ENCODE data around the gene OSBPL6.
A peak's percentile ranks its signal among the peaks of the same experiment; 100 is the strongest.
"Not testable (repeated sequence)": the region's sequence is repeated elsewhere in the genome, so short reads cannot be mapped to it uniquely, and the experiment has no call there.

The OSBPL6 gene

DNA sequence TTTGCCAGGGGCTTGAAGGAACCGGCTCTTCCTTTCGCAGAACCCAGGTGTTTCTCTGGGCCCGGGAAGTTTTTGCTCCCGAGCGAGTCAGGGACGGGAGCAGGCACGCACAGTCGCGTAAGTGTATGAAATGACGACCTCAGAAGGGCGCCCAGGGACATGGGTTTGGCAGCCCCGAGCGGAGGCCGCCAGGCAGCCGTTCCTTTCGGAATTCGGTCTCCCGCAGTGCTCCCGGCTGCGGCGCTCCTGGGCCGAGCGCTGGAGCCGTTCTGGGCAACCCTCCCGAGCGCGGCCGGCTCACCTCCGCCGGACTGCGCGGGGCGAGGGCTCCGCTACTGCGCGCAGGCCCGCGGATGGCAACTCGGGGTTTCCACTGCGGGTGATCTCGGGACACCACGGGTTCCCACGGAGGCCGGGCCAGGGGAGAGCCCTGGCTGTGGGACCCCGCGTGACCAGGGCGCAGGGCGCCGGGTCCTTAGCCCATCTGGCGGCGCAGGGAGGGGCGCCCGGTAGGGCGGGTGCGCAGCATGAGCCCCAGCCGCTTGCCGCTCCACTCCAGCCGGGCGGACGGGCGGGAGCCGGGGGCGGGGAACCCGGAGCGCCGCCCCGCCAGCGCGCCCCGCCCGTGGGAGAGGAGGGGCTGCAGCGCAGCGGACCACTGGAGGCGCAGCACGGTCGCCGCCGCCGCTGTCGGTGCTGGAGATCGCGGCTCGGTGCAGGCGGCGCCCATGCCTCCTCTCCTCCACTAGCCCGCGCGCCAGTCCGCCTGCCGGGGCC lies at the start of gene OSBPL6:
Gene OSBPL6 (plus strand): TSS at position 690 of the 777 bp plus-strand sequence. CDS start 111,673 bp downstream, outside the sequence.
- DNase-seq: peak; percentile 67

DNA sequence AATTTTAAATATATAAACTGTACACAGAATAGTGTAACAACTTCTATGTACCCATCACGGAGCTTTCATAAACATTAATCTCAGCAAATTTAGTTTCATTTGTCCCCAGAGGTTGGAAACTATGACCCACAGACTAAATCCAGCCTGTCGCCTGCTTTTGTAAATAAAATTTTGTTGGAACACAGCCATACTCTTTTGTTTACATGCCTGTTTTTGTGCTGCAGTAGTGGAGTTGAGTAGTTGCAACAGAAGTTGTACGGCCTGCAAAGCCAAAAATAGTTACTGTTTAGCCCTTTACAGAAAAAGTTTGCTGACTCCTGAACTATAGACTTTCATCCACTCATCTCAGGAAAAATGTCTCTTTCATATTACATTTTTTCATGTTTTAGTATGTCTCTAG lies 42.3 kb upstream of the OSBPL6 start:
- peak; percentile 70 for DNase-seq

- DNase-seq: no peak
These were observed 41.8 kb upstream of the OSBPL6 start for GRCh38 chr2:178152542-178152941.

DNA sequence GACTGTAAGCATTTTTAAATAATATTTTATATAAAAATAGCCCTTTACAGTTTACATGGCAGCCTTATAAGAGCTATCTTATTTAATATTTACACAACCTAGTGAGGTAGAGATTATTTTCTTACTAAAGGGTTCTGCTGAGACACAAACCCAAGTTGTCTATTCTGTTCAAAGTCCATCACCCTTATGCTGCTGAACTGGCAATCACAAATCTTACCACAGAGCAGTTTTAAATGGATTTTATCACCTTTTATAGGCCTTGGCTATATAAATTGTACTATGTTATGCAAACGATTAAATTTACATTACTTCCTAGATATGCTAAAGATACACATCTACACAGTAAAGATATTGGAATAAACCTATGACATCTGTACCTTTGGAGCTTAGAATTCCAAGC lies 41.3 kb upstream of the OSBPL6 start:
- no peak for DNase-seq

- not testable (repeated sequence) for DNase-seq
These were observed 40.4 kb upstream of the OSBPL6 start for GRCh38 chr2:178153878-178154277.

DNA sequence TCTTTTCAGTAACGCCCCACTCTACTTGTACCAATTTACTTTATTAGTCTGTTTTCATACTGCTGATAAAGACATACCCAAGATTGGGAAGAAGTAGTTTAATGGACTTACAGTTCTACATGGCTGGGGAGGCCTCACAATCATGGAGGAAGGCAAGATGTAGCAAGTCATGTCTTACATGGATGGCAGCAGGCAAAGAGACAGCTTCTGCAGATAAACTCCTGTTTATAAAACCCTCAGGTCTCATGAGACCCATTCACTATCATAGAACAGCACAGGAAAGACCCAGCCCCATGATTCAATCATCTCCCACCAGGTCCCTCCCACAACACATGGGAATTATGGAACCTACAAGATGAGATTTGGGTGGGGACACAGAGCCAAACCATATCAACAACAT lies 38.8 kb upstream of the OSBPL6 start:
- no peak for DNase-seq

DNA sequence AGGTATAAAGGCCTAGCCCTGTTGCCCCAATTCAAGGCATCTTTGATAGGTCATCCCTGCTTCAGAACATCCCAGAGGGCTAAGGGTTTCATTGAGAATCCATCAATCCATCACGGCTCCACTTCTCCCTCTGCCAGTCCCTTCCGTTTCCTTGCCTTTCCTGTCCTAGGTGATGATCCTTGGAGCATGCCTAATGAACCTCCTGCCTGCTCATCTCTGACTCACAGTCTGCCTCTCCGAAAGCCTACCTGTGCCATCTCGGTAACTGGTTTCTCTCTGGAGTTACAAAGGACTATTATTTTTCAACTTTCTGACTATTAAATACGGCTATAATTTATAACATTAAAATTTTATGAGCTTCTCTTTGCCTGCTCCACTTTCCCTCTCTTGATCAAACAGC lies 36.7 kb upstream of the OSBPL6 start:
- DNase-seq: no peak

DNA sequence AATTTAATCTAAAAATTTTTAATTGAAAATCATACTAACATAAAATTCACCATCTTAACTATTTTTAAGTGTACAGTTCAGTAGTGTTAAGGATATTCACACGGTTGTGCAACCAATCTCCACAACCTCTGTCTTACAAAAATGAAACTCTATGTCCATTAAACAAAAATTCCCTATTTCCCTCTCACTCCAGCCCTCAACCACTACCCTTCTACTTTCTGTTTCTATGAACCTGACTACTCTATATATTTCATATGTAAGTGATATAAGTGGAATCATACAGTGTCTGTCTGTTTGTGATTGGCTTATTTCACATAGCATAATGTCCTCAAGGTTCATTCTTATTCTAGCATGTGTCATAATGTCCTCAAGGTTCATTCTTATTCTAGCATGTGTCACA lies 34.3 kb upstream of the OSBPL6 start:
- DNase-seq: no peak

DNA sequence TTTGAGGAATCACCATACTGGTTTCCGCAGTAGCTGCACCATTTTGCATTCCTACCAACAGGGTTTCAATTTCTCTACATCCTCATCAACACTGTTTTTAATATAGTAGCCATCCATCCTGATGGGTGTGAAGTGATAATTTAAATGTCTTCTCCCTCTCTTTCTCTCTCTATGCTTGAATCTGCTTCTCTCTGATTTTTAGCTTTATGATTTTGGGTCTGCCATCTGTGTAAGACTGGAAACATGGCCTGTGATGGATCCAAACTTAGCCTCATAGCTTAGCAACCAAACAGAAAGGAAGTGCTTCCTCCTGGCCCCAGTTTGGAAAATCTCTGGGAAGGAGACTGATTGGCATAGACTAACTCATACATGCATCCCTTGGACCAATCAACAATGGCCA lies 33.7 kb upstream of the OSBPL6 start:
- DNase-seq: no peak

DNA sequence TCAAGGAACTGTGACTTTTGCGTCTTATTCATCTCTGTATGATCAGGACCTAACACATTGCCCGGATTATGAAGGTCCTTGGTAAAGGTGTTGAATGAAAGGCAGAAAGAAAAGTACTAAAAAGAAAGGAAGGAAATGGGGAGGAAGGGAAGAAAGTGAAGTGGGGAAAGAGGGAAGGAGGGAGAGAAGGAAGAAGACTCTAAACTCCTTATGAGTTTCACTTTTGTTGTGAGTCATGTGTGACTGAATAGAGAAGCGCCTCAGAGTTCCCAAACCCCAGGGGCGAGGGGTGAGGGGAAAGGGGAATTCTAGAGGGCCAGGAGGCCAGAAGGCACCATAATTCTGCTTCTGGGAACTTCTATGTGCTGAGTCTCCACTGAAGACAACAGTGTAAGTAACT lies 30.9 kb upstream of the OSBPL6 start:
- DNase-seq: no peak

DNA sequence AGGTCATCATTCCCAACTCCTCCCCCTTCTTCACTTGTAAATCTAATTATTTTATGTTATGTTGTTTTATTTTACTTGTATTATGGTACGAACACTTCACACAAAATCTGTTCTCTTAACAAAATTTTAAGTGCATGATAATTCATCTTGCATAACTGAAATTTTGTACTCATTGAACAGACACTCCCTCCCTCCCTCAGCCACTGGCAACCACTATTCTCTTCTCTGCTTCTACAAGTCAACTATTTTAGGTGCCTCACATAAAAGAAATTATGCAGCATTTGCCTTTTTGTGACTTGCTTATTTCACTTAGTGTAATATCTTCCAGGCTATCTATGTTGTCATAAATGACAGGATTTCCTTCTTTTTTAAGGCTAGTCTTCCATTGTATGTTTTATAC lies 30.4 kb upstream of the OSBPL6 start:
- no peak for DNase-seq

GRCh38 chr2:178173657-178174056 lies 20.7 kb upstream of the OSBPL6 start:
- DNase-seq: no peak

- DNase-seq: no peak
These were observed 17.1 kb upstream of the OSBPL6 start for GRCh38 chr2:178177066-178177679.

DNA sequence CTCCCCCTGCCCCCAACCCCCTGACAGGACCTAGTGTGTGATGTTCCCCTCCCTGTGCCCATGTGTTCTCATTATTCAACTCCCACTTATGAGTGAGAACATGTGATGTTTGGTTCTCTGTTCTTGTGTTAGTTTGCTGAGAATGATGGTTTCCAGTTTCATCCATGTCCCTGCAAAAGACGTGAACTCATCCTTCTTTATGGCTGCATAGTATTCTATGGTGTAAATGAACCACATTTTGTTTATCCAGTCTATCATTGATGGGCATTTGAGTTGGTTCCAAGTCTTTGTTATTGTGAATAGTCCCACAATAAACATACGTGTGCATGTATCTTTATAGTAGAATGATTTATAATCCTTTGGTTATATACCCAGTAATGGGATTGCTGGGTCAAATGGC lies 13.7 kb upstream of the OSBPL6 start:
- DNase-seq: not testable (repeated sequence)

DNA sequence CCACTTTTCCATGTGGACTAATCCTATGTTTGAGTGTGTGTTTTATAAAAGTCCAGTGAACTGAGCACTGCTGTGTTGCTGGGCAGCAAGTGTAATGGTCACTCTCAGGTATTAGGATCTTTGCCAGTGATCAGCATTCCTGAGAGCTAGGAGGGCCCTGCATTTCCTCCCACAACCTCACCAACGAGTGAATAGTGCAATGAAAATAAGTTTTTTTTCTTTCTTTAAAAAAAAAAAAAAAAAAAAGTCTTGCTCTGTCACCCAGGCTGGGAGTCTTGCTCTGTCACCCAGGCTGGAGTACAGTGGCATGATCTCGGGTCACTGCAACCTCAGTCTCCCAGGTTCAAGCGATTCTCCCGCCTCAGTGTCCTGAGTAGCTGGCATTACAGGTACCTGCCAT lies 6.5 kb upstream of the OSBPL6 start:
- DNase-seq: no peak

DNA sequence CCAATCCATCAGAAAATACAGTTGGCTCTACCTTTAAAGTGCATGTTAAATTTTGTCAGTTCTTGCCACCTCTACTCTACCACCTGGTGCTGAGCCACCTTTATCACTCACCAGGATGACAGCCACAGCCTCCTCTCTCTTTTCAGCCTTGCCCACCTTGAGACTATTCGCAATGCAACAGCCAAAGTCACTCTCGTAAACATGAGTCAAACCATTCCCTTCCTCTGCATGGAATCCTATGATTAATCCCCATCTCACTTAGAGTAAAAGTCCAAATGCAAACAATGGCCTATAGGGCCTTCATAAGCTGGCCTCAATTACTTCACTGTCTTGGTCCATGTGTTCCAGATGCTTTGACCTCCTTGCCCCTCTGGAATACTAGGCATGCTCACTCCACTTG lies 5.8 kb upstream of the OSBPL6 start:
- no peak for DNase-seq

- DNase-seq: no peak
These were observed 3.3 kb upstream of the OSBPL6 start for GRCh38 chr2:178191004-178191508.

GRCh38 chr2:178191511-178191910 lies 2.8 kb upstream of the OSBPL6 start:
- no peak for DNase-seq

GRCh38 chr2:178193496-178193822 lies 853 bp upstream of the OSBPL6 start:
- no peak for DNase-seq

GRCh38 chr2:178194600-178195389 lies 483 bp downstream of the OSBPL6 start:
- peak; percentile 32 for DNase-seq

GRCh38 chr2:178195390-178196166 lies 1.3 kb downstream of the OSBPL6 start:
- peak; percentile 34 for DNase-seq

DNA sequence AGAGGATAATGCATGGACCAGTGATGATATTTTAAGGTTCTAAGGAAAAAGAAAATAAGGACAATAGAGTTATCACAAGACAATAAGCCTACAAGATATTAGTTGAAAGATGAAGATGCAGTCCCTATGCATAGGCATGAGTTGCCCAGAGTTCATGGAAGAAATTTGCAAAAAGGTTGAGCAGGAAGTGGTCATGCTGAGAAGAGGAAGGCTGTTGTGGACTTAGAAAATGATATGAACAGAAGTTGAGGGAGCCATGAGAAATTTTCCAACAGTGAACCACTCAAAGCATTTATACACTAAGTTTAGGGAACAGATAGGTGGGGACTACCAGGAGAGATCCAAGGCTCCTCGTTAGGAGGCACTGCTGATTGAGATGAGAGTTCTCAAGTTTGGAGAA lies 3.5 kb downstream of the OSBPL6 start:
- DNase-seq: no peak

- not testable (repeated sequence) for DNase-seq
These were observed 4.1 kb downstream of the OSBPL6 start for GRCh38 chr2:178198441-178198840.
